HG03108 (cell line): Measurements from ENCODE around the gene SCD.
"Not testable (repeated sequence)": the region's sequence is repeated elsewhere in the genome, so short reads cannot be mapped to it uniquely, and the experiment has no call there.

Experiments
- ATAC-seq: cut with Tn5 transposase; IDR thresholded peaks from one replicate; pipeline ENCODE4 v1.9.1; 2021; ENCODE audit warnings: moderate library complexity; ENCODE audit not compliant: unreplicated experiment

Gene SCD

GRCh38 chr10:100346765-100347567, at the start of gene SCD:
TSS of gene SCD (plus strand) at chr10:100347233. CDS start at chr10:100347505, 272 bp downstream.
- peak; percentile 85 for ATAC-seq

- ATAC-seq = no peak
These were observed 49.8 kb upstream of the SCD start for GRCh38 chr10:100297242-100297641.

- not testable (repeated sequence) for ATAC-seq
These were observed 45.9 kb upstream of the SCD start for GRCh38 chr10:100301123-100301522.

- ATAC-seq = no peak
These were observed 43.2 kb upstream of the SCD start for GRCh38 chr10:100303724-100304319.

- ATAC-seq = no peak
These were observed 42.6 kb upstream of the SCD start for GRCh38 chr10:100304414-100304813.

- no peak for ATAC-seq
These were observed 40.2 kb upstream of the SCD start for GRCh38 chr10:100306861-100307260.

GRCh38 chr10:100307684-100308083, 39.3 kb upstream of the SCD start:
- no peak for ATAC-seq

GRCh38 chr10:100311298-100311697, 35.7 kb upstream of the SCD start:
- ATAC-seq = no peak

GRCh38 chr10:100315615-100316014, 31.4 kb upstream of the SCD start:
- no peak for ATAC-seq

GRCh38 chr10:100318207-100318606, 28.8 kb upstream of the SCD start:
- ATAC-seq = no peak

GRCh38 chr10:100319707-100320402, 27.2 kb upstream of the SCD start:
- no peak for ATAC-seq

GRCh38 chr10:100325158-100325557, 21.9 kb upstream of the SCD start:
- no peak for ATAC-seq

- peak; percentile 99 for ATAC-seq
These were observed 19.9 kb upstream of the SCD start for GRCh38 chr10:100327007-100327717.

- no peak for ATAC-seq
These were observed 19.4 kb upstream of the SCD start for GRCh38 chr10:100327718-100328009.

- ATAC-seq = no peak
These were observed 18.8 kb upstream of the SCD start for GRCh38 chr10:100328198-100328597.

- ATAC-seq = no peak
These were observed 17.0 kb upstream of the SCD start, which contains the start of gene PKD2L1 for GRCh38 chr10:100330079-100330478. TSS of gene PKD2L1 (minus strand) at chr10:100330228. CDS start at chr10:100330103, 125 bp downstream.

GRCh38 chr10:100333106-100333505, 13.9 kb upstream of the SCD start:
- no peak for ATAC-seq

- no peak for ATAC-seq
These were observed 13.2 kb upstream of the SCD start for GRCh38 chr10:100333661-100334440.

- no peak for ATAC-seq
These were observed 12.3 kb upstream of the SCD start for GRCh38 chr10:100334762-100335161.

GRCh38 chr10:100338434-100339036, 8.5 kb upstream of the SCD start:
- ATAC-seq = no peak
